RWPE1 (cell line): Measurements from ENCODE around the gene SULT1C3.

ENCODE experiments used
- CTCF ChIA-PET: fragments of 350-600 bp; sonication (Branson Sonifier 250); formaldehyde crosslinking; extraction: SDS; loops from one replicate; lab custom pipeline; 2021; lab: Yijun Ruan, JAX
- POLR2A ChIA-PET: fragments of 400-600 bp; formaldehyde crosslinking; extraction: SDS; loops from one replicate; lab custom pipeline; 2020; ENCODE audit warnings: antibody characterized with exemption; ENCODE audit not compliant: low non-redundant PET; lab: Yijun Ruan, JAX
- DNase-seq: peaks from one replicate; pipeline ENCODE4 v3.0.0; 2012; ENCODE audit warnings: low spot score
- H3K27ac ChIP-seq: fragments of 450-650 bp; 2 replicates; pipeline ENCODE4 v1.5.1; 2017
- CTCF ChIP-seq: fragments of 450-650 bp; conservative IDR thresholded peaks from 2 replicates; pipeline ENCODE4 v1.5.1; 2017; ENCODE audit warnings: low read depth, mild to moderate bottlenecking

SULT1C3 gene

GRCh38 chr2:108235577-108235976 lies 4.2 kb upstream of the SULT1C3 start:
- no peak overlapping the region for H3K27ac ChIP-seq
- no peak for DNase-seq
- POLR2A ChIA-PET, result no interaction called here
- CTCF ChIA-PET, result interaction anchor here (1.0 to 1.5 kb wide), 2 partner anchors 20 to 51 kb away, joined by 4 to 5 read pairs; no protein-coding TSS in a partner anchor
- TF ChIP-seq CTCF, result no peak

DNA sequence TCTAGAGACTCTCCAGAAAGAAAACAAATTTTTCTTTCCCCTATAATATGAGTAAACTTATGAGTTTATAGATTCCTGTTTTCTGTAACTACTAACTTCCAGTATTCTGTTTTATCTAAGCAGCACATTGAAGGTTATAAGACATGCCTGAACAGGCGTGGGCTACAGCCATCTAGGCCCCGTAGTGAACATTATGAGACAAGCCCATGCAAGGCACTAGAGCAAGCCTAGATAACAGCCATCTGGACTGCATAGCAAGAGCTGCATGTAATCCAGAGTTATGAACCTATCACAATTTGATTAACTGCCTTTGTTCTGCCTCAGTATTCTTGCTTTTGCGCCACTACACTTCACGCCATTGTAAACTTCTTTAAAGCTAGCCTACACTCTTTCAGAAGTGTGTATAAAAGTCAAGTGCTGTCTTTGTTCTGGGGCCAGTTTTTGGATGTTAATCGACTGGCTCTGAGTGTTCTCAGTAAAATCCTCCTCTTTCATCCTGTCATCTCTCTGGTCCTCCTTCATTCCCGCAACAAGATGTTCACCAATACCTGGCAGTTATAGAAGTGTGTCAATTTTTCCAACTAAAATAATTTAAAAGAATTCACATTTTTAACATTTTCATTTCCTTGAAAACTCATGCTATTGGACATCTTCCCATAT lies 3.0 kb upstream of the SULT1C3 start:
- DNase-seq, result no peak
- no peak overlapping the region for H3K27ac ChIP-seq
- ChIA-PET CTCF (no interaction called here), POLR2A (no interaction called here)
- no peak for TF ChIP-seq CTCF

DNA sequence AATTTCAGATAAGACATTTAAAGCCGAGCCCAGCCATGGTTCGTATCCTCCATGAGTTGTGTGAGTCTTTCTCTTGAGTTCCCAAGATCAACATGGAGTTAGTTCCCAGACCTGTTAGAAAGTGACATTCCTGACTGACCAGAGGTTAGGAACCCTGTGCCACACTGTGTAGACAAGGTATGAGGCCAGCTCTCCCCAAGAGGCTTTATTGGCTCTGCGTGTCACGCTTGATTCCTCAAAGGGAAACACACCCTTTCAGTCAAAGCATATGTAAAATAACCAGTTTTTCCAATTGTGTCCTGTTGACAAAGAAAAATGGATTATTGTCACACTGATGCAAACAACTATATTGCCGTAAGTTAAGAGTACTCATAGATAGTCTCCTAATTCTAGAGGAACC lies 1.2 kb downstream of the SULT1C3 start:
- CTCF ChIA-PET, result no interaction called here
- TF ChIP-seq CTCF, result no peak
- no peak for DNase-seq
- H3K27ac ChIP-seq, result no peak overlapping the region
- POLR2A ChIA-PET, result no interaction called here

DNA sequence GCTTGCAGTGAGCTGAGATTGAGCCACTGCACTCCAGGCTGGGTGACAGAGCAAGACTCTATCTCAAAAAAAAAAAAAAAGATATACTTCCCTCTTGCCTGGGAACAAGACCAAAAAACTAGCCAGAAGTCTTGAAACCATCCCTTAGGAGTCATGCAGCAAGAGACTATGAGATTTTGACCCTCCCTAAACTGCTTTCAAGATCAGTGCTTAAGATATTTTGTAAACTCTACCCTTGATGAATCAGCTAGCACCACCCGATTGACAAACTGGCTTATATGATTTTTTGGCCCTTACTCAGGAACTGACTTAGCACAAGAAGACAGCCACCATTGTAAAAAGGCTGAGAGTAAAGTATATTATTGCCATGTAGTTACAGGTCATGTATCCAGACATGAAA lies 3.8 kb downstream of the SULT1C3 start:
- no peak for TF ChIP-seq CTCF
- H3K27ac ChIP-seq, result peak overlapping the region; percentile 55
- CTCF ChIA-PET, result interaction anchor here (0.6 kb wide), 2 partner anchors 18 to 61 kb away, joined by 3 to 6 read pairs; no protein-coding TSS in a partner anchor
- DNase-seq, result no peak
- POLR2A ChIA-PET, result no interaction called here

GRCh38 chr2:108244667-108245414 lies 5.1 kb downstream of the SULT1C3 start:
- H3K27ac ChIP-seq, result no peak overlapping the region
- no peak for DNase-seq
- TF ChIP-seq CTCF, result no peak
- ChIA-PET POLR2A (no interaction called here), CTCF (interaction anchor here (0.5 to 0.7 kb wide), 2 partner anchors 56 to 933 kb away, joined by 3 read pairs; no protein-coding TSS in a partner anchor)

GRCh38 chr2:108253106-108253505 lies 13.3 kb downstream of the SULT1C3 start:
- TF ChIP-seq CTCF, result no peak
- ChIA-PET CTCF (interaction anchor here (0.7 to 1.1 kb wide), 2 partner anchors 14 to 15 kb away, joined by 3 read pairs; no protein-coding TSS in a partner anchor), POLR2A (no interaction called here)
- H3K27ac ChIP-seq, result no peak overlapping the region
- DNase-seq, result no peak
